HG03342 (cell line): ENCODE results near the gene MOV10L1.

Experiments used
- ATAC-seq: cut with Tn5 transposase; IDR thresholded peaks from one replicate; pipeline ENCODE4 v1.9.1; 2021; ENCODE audit warnings: mild to moderate bottlenecking, moderate library complexity; ENCODE audit not compliant: unreplicated experiment

Gene MOV10L1

GRCh38 chr22:50184902-50185374, 95.1 kb downstream of the MOV10L1 start:
- no peak for ATAC-seq

DNA sequence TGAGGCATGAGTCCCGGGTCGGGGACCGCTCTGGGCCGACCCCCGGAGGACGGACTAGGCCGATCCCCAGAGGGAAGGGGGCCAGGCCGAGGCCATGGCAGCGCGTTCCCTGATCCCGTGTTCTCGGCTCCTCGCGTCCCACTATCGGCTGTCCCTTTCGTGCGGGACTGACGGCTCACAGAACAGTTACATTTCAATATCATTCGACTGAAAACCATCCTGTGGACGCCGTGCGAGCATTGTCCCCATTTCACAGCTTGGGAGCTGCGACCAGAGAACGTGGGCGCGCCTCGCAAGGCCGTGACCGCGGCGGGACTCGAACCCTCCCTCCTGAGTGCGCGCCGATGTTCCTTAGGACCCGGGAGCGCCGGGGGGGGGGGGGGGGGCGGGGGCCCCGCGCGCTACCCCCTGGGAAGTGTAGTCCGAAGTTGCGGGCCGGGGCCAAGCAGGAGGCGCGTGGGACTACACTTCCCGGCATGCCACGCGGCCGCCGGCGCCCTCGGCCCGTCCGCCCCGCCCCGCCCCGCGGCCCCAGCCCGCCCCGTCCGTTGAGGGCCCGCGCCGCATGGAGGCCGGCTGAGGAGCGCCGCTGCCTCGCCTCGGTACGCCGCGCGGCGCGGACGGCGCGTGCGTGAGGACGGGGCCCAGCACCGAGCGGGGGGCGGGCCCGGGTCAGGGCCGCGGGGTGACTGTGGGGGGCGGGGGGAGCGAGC, 95.7 kb downstream of the MOV10L1 start, which contains the start of gene TRABD:
Gene TRABD (plus strand): TSS at position 539 of the 713 bp plus-strand sequence. CDS start 7,148 bp downstream, outside the sequence.
- no peak for ATAC-seq

- ATAC-seq, result no peak
Measured at GRCh38 chr22:50186181-50186714, 96.4 kb downstream of the MOV10L1 start.

GRCh38 chr22:50186761-50187523, 97.1 kb downstream of the MOV10L1 start:
- ATAC-seq, result no peak

- no peak for ATAC-seq
Measured at GRCh38 chr22:50188356-50188755, 98.5 kb downstream of the MOV10L1 start.

GRCh38 chr22:50189184-50189848, 99.5 kb downstream of the MOV10L1 start:
- ATAC-seq, result no peak

- ATAC-seq, result no peak
Measured at GRCh38 chr22:50189849-50190181, 100.0 kb downstream of the MOV10L1 start.

- peak; percentile 44 for ATAC-seq
Measured at GRCh38 chr22:50190182-50190940, 100.6 kb downstream of the MOV10L1 start.

- ATAC-seq, result peak; percentile 23
Measured at GRCh38 chr22:50190941-50191741, 101.3 kb downstream of the MOV10L1 start.

- no peak for ATAC-seq
Measured at GRCh38 chr22:50192436-50193204, 102.8 kb downstream of the MOV10L1 start.

DNA sequence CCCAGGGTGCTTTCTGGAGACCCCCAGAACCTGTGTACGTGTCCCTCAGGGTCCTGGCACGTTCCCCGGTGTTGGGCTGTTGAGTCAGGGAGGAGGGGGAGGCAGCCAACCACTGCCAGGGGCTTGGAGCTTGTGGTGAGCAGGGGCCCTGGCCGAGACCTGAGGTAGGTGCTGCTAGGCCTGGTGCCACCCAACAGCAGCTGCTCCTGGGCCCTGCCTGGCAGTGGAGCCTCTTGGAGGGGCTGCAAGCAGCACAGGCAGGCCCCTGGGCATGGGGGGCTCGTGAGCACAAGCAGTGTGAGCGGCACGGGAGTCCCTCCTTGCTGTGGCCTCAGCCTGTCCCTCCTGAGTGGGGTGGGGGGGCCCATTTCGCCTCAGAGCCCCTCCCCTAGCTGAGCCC, 103.8 kb downstream of the MOV10L1 start:
- no peak for ATAC-seq

- no peak for ATAC-seq
Measured at GRCh38 chr22:50194037-50194805, 104.4 kb downstream of the MOV10L1 start.

- ATAC-seq, result no peak
Measured at GRCh38 chr22:50196256-50196655, 106.5 kb downstream of the MOV10L1 start.

DNA sequence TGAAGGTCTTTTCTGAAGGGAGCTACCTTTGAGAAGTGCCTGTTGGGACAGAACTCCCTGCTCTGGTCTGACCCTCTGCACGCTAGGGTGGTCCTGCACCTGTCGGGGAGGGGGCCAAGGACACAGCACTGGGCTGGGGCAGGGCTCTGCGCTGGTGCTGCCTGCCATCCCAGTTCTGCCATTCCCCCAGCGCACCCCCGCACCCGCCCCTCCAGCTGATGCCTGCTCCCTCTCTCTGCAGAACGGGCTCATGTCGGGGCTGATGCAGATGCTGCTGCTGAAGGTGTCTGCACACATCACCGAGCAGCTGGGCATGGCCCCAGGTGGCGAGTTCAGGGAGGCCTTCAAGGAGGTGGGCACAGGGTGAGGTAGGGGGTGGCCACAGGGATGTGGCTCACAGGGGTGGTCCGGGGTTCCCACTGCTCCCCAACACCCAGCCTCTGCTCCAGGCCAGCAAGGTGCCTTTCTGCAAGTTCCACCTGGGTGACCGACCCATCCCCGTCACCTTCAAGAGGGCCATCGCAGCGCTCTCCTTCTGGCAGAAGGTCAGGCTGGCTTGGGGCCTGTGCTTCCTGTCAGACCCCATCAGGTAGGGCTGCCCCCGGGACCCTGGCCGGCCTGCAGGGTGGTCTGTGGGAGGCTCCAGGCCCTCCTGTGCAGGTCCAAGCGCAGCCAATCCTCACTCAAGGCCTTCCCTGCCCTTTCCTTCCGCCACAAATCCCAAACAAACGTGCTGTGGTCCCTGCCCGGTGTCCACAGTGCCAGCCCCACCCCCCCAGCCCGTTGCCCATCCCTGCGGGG, 107.4 kb downstream of the MOV10L1 start:
- ATAC-seq, result no peak

DNA sequence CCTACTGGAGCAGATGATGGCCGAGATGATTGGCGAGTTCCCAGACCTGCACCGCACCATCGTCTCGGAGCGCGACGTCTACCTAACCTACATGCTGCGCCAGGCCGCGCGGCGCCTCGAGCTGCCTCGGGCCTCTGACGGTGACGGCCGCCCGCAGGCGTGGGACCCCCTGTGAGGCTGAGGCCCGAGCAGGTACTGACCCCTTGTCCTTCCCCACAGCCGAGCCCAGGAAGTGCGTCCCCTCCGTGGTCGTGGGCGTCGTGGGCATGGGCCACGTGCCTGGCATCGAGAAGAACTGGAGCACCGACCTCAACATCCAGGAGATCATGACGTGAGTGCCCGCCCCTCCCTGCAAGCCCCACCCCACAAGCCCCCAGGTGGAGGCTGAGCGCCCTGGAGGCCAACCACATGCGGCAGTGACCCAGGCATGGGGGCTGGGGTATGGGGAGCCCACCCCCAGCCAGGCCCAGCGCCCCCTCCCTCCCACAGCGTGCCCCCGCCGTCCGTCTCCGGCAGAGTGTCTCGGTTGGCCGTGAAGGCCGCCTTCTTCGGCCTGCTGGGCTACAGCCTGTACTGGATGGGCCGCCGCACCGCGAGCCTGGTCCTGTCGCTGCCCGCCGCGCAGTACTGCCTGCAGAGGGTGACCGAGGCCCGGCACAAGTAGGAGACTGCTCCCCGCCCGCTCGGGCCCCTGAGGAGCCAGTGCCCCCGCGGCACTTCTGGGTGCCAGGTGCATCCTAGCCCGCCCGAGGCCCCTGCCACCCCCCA, 108.2 kb downstream of the MOV10L1 start:
- no peak for ATAC-seq

GRCh38 chr22:50198624-50199017, 108.8 kb downstream of the MOV10L1 start:
- ATAC-seq, result no peak

- ATAC-seq, result no peak
Measured at GRCh38 chr22:50199251-50199721, 109.5 kb downstream of the MOV10L1 start.
